Retinal pigment epithelial cell (primary cell): ENCODE data around the gene FBXO2.
A peak's percentile ranks its signal among the peaks of the same experiment; 100 is the strongest.

Experiments used
- DNase-seq: peaks from one replicate; pipeline ENCODE4 v3.0.0-alpha.2; 2010; ENCODE audit warnings: low read depth
- H3K4me3 ChIP-seq: 2 replicates; pipeline ENCODE4 v1.5.1; 2011; ENCODE audit warnings: mild to moderate bottlenecking, low read length, control low read depth, moderate library complexity
- TF ChIP-seq, protein P1 (sequence below): conservative IDR thresholded peaks from 2 replicates; pipeline ENCODE4 v1.5.1; 2011; ENCODE audit warnings: low read depth, low read length, control low read depth, inconsistent platforms

Gene FBXO2

DNA sequence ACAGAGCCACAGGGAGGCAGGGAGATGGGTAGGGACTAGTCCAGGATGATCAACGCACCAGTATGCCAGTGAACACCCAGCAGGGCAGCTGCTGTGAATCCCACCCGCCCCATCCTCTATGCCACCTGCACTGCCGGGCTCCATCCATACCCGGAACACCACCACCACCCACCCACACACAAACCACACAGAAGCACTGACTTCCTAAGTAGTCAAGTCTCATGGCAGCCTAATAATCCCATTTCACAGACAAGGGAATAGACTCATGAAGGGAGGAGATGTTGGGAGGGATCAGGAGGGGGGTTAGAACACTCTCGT, 43.6 kb upstream of the FBXO2 start:
- TF ChIP-seq, protein P1, sequence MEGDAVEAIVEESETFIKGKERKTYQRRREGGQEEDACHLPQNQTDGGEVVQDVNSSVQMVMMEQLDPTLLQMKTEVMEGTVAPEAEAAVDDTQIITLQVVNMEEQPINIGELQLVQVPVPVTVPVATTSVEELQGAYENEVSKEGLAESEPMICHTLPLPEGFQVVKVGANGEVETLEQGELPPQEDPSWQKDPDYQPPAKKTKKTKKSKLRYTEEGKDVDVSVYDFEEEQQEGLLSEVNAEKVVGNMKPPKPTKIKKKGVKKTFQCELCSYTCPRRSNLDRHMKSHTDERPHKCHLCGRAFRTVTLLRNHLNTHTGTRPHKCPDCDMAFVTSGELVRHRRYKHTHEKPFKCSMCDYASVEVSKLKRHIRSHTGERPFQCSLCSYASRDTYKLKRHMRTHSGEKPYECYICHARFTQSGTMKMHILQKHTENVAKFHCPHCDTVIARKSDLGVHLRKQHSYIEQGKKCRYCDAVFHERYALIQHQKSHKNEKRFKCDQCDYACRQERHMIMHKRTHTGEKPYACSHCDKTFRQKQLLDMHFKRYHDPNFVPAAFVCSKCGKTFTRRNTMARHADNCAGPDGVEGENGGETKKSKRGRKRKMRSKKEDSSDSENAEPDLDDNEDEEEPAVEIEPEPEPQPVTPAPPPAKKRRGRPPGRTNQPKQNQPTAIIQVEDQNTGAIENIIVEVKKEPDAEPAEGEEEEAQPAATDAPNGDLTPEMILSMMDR = no peak
- no peak overlapping the region for H3K4me3 ChIP-seq
- DNase-seq = no peak

DNA sequence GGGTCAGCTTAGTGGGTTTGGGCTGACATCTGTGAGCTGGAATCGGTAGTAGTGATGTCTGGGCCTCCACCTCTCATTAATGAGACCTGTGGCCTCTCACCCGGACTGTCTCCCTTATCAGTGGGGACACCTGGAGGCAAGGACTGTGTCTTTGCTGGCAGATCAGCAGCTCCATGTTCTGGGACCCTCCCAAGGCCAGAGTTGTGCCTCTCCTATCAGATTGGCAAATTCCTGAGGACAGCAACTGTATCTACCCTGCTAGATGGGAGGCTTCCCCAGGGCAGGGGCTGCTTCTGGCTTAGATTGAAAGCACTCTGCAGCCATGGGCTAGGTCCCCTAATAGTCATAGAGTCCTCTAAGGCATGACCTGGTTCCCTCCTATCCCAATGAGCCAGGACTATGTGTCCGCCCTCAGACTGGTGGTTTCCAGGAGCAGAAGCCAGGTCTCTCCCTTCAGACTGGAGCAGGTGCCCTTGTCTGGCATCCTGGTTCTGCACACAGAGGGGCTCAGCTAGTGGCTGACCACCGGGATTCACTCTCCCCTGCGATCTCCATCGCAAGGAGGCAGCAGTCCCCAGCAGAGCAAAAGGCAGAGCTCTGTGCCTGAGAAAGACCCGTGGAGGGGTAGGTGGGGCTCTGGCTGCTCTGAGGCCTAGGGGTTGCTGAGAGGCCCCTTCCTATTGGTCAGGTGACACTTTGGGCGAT, 43.1 kb upstream of the FBXO2 start:
- TF ChIP-seq, protein P1 = no peak
- no peak overlapping the region for H3K4me3 ChIP-seq
- DNase-seq = no peak

DNA sequence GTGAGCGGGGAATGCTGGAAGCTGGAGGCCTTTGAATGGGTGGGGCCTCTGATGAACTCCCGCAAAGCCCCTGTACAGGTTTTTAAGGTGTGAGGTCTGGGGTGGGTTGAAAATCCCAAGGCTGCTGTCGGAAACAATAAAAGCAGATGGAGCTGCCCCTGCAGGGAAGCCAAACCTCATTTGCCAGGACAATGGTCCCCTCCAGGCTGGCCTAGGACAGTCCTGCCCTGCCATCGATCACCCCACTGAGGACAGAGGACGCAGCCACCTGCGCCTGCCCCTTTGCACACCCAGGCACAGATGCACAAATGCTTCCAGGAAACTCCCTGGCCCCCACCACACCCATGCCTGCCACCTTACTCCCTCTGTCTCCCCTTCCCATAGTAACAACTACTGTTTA, 41.6 kb upstream of the FBXO2 start:
- H3K4me3 ChIP-seq = no peak overlapping the region
- no peak for DNase-seq
- TF ChIP-seq, protein P1 = no peak

DNA sequence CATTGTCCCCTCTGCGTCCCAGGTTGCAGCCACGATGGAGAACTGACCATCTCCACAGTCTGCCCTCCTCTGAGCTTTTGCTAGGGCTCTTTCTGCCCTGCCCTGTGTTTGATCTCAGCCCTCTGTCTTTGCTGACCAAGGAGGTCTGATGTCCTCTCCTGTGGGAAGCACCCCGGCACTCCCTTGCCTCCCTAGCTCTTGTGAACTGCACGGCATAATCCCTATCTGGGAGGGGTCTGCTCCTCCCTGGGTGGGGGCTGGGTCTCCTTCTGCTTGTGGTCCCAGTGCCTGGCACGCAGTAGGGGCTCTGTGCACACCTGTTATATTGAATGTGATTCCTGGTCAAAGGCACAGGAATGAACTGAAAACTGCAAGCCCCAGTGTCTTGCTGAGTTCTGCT, 39.7 kb upstream of the FBXO2 start:
- TF ChIP-seq, protein P1 = no peak
- no peak overlapping the region for H3K4me3 ChIP-seq
- DNase-seq = no peak

DNA sequence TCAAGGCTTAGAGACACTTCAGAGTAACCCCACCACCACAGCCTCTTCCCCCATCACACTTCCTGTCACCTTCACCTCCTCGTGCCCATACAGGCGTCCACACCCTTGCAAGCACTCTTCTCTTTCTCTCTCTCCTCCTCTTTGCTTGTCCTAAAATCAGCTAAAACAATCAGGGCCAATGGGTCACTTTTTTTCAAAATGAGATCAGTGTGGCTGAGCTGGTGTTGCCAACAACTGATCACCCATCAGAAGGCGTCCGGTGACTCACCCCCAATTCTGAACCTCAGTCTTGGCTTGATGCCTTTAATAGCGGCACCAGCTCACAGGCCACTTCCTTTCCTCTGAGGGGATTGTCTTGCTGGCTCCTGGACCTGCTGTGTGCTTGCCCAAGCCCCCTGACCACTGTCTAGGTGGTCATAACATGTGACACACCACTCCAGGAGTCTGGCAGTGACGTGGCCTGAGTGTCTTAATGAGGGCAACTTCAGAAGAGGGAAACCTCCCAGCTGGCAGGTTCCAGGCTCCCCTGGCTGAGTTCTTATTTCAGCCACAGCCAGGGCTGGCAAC, 38.9 kb upstream of the FBXO2 start:
- TF ChIP-seq, protein P1 = no peak
- H3K4me3 ChIP-seq = no peak overlapping the region
- DNase-seq = peak; percentile 39

DNA sequence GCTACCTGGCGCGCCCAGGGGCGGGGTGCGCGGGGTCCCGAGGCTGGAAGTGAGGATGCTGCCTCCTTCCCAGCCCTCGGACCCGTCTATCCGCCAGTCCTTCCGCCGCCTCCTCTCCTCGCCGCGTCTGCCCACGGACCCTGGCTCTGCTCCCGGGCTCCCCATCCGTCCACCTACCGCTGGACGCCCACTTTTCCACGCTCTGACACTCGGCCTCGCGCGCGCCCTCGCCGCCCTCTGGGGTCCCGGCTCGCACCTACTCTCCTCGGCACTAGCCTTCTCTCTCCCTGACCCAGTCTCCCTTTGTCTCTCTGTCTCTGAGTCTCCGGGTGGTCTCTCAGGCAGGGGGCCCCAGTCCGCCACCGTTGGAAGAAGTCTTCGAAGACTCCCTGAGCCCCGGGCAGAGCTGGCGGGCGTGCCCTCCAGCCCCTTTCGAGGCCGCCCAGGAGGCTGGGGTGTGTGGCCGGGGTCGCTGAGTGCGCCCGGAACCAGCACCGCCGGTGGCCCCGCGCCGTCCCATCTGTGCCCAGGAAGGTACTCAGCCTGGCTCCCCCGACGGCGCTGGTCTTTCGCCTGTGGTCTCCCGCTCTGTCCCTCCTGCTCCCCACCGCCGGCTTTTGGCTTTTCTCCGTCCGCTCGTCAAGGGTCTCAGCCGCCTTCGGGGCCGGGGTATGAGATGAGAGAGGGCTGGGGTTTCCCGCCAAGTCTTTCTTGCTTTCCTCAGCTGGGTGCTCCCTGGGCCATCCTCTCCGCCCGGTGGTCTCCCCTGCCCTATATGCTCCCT, 37.9 kb upstream of the FBXO2 start:
- TF ChIP-seq, protein P1 = no peak
- DNase-seq = no peak
- no peak overlapping the region for H3K4me3 ChIP-seq
